Tongue (tissue), 2 donors: ENCODE data around the gene CAMTA1. TPM values are rescaled to one million over a fixed set of nuclear protein-coding genes. Genes with fewer than 3 reads are reported as not detected.

Experiments
- DNase-seq: peaks from one replicate; pipeline ENCODE4 v3.0.0-alpha.2; 2015
- total RNA-seq: library from RNA; depleted of rRNA; stranded (reverse); fragments of >200 nt; gene quantifications from one replicate; pipeline ENCODE4 v1.2.3, GENCODE V29; 2014

The CAMTA1 gene
- total RNA-seq, 1 donor from 2014 or later = 60.6 TPM

- DNase-seq = peak; percentile 90
Measured at GRCh38 chr1:7478809-7479499, 693.7 kb downstream of the CAMTA1 start.

- no peak for DNase-seq
Measured at GRCh38 chr1:7479571-7479970, 694.3 kb downstream of the CAMTA1 start.

- DNase-seq = no peak
Measured at GRCh38 chr1:7481194-7481593, 695.9 kb downstream of the CAMTA1 start.

- no peak for DNase-seq
Measured at GRCh38 chr1:7482077-7482476, 696.8 kb downstream of the CAMTA1 start.

- DNase-seq = no peak
Measured at GRCh38 chr1:7482772-7483495, 697.7 kb downstream of the CAMTA1 start.

GRCh38 chr1:7483634-7484383 lies 698.6 kb downstream of the CAMTA1 start:
- DNase-seq = no peak

GRCh38 chr1:7485086-7485780 lies 700.0 kb downstream of the CAMTA1 start:
- no peak for DNase-seq

- DNase-seq = no peak
Measured at GRCh38 chr1:7485826-7486225, 700.6 kb downstream of the CAMTA1 start.

GRCh38 chr1:7487766-7488474 lies 702.7 kb downstream of the CAMTA1 start:
- no peak for DNase-seq

GRCh38 chr1:7488475-7488842 lies 703.2 kb downstream of the CAMTA1 start:
- no peak for DNase-seq

GRCh38 chr1:7489586-7489985 lies 704.3 kb downstream of the CAMTA1 start:
- DNase-seq = no peak

GRCh38 chr1:7490576-7490975 lies 705.3 kb downstream of the CAMTA1 start:
- no peak for DNase-seq

- DNase-seq = peak; percentile 77
Measured at GRCh38 chr1:7491109-7491817, 706.0 kb downstream of the CAMTA1 start.

GRCh38 chr1:7491818-7492173 lies 706.5 kb downstream of the CAMTA1 start:
- no peak for DNase-seq

GRCh38 chr1:7493711-7494454 lies 708.6 kb downstream of the CAMTA1 start:
- DNase-seq = peak; percentile 57

GRCh38 chr1:7495962-7496361 lies 710.7 kb downstream of the CAMTA1 start:
- DNase-seq = no peak

GRCh38 chr1:7497107-7497637 lies 711.9 kb downstream of the CAMTA1 start:
- no peak for DNase-seq

- DNase-seq = no peak
Measured at GRCh38 chr1:7500381-7501083, 715.3 kb downstream of the CAMTA1 start.

GRCh38 chr1:7501084-7501491 lies 715.8 kb downstream of the CAMTA1 start:
- DNase-seq = peak; percentile 81
